Mesendoderm (in vitro differentiated cells): Measurements from ENCODE around the gene DDIT4.
"Not testable (repeated sequence)": the region's sequence is repeated elsewhere in the genome, so short reads cannot be mapped to it uniquely, and the experiment has no call there.

ENCODE experiments used
- DNase-seq: peaks from one replicate; pipeline ENCODE4 v3.0.0; 2013
- H2AK5ac ChIP-seq: 2 replicates; pipeline ENCODE4 v1.6.1; 2013; ENCODE audit warnings: low read length, inconsistent platforms
- H2BK120ac ChIP-seq: 2 replicates; pipeline ENCODE4 v1.6.1; 2013; ENCODE audit warnings: low read depth, mild to moderate bottlenecking, low read length, moderate library complexity, mixed read lengths
- H2BK15ac ChIP-seq: replicated peaks from 2 replicates; pipeline ENCODE4 v1.6.1; 2013; ENCODE audit warnings: low read depth, mild to moderate bottlenecking, moderate library complexity
- H2BK5ac ChIP-seq: 2 replicates; pipeline ENCODE4 v1.6.1; 2013; ENCODE audit warnings: low read length, inconsistent platforms
- H3K18ac ChIP-seq: 2 replicates; pipeline ENCODE4 v1.6.1; 2013; ENCODE audit warnings: mild to moderate bottlenecking, low read length, mixed read lengths
- H3K23ac ChIP-seq: one replicate; pipeline ENCODE4 v1.6.1; 2013; ENCODE audit warnings: low read length
- H3K27ac ChIP-seq: 2 replicates; pipeline ENCODE4 v1.5.1; 2013; ENCODE audit warnings: low read depth, mild to moderate bottlenecking, inconsistent platforms, low read length, moderate library complexity
- H3K27me3 ChIP-seq: 2 replicates; pipeline ENCODE4 v1.6.1; 2013; ENCODE audit warnings: low read length, control low read depth, mild to moderate bottlenecking, inconsistent platforms; ENCODE audit not compliant: insufficient read depth, poor library complexity
- H3K36me3 ChIP-seq: 2 replicates; pipeline ENCODE4 v1.6.1; 2013; ENCODE audit warnings: low read length, inconsistent platforms; ENCODE audit not compliant: control insufficient read depth, insufficient read depth
- H3K4ac ChIP-seq: one replicate; pipeline ENCODE4 v1.6.1; 2013; ENCODE audit warnings: low read depth, mild to moderate bottlenecking, low read length, moderate library complexity
- H3K4me1 ChIP-seq: 2 replicates; pipeline ENCODE4 v1.6.1; 2013; ENCODE audit warnings: low read depth, low read length, inconsistent platforms; ENCODE audit not compliant: control insufficient read depth
- H3K4me2 ChIP-seq: 2 replicates; pipeline ENCODE4 v1.6.1; 2013; ENCODE audit warnings: low read length
- H3K4me3 ChIP-seq: 2 replicates; pipeline ENCODE4 v1.5.1; 2013; ENCODE audit warnings: mild to moderate bottlenecking, low read length
- H3K56ac ChIP-seq: one replicate; pipeline ENCODE4 v1.6.1; 2013; ENCODE audit warnings: low read length
- H3K79me1 ChIP-seq: 2 replicates; pipeline ENCODE4 v1.6.1; 2013; ENCODE audit warnings: low read length, inconsistent platforms
- H3K79me2 ChIP-seq: 2 replicates; pipeline ENCODE4 v1.6.1; 2013; ENCODE audit warnings: mild to moderate bottlenecking, low read length; ENCODE audit not compliant: control insufficient read depth, insufficient read depth
- H3K9ac ChIP-seq: 2 replicates; pipeline ENCODE4 v1.6.1; 2013; ENCODE audit warnings: low read length, inconsistent platforms
- H4K5ac ChIP-seq: one replicate; pipeline ENCODE4 v1.6.1; 2013; ENCODE audit warnings: low read length
- H4K8ac ChIP-seq: one replicate; pipeline ENCODE4 v1.6.1; 2013; ENCODE audit warnings: low read depth, mild to moderate bottlenecking, control low read depth, low read length, moderate library complexity
- WGBS: extraction: QIAGEN DNeasy Blood & Tissue Kit; methylation state at CpG from one replicate; pipeline ENCODE4 v1.1.7; 2013; ENCODE audit warnings: low lambda C conversion rate, missing lambda C conversion rate; ENCODE audit not compliant: insufficient coverage; ENCODE audit errors: extremely low coverage; 5-methylcytosine and 5-hydroxymethylcytosine counted together

The DDIT4 gene

DNA sequence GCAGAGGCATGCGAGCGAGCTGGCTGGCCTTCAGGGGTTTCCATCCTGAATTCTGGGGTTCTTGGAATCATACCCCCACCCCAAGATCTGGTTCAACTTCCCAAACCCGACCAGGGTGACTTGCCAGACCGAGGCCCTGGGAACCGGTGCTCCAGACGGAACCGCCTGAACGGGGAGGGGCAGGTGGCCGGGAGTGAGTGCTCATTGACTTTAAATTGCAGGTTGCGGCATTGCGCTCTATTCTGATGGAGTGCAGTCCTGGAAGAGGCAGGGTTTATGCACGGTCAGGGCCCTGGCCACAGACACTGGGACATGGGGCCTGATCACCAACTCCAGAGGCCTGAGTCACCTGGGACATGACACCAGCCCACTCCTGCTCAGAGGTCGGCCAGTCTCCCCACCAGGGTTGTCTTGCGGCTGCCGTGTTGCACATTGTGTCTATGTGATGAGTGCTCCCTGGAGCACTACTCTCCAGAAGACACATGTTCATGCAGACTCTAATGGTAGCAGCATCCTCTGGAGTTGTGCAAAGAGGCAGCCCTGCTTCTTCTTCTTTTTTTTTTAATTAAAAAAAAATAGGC lies 5.8 kb upstream of the DDIT4 start:
- Histone ChIP-seq H3K79me1 (no peaks in the 10 kb centered on the region), H3K23ac (no peak overlapping the region), H3K56ac (peak overlapping the region; percentile 44), H3K36me3 (no peaks in the 10 kb centered on the region), H3K4me2 (no peak overlapping the region), H2BK15ac (no peak overlapping the region), H3K27me3 (no peaks in the 10 kb centered on the region), H3K4me1 (peaks cover 4% of the 10 kb centered on the region), H2BK5ac (no peak overlapping the region), H3K4ac (no peak overlapping the region), H2AK5ac (no peak overlapping the region), H4K8ac (no peak overlapping the region), H2BK120ac (no peak overlapping the region), H3K27ac (peak overlapping the region; percentile 26), H4K5ac (no peak overlapping the region), H3K79me2 (no peaks in the 10 kb centered on the region), H3K18ac (peak overlapping the region; percentile 52), H3K9ac (no peak overlapping the region), H3K4me3 (no peak overlapping the region)
- no peak for DNase-seq
- WGBS, result no CpG with 5 or more reads among the region's 15 CpGs

- not testable (repeated sequence) for H2BK120ac ChIP-seq, H3K27me3 ChIP-seq, H3K79me1 ChIP-seq, H3K56ac ChIP-seq, H3K4me2 ChIP-seq, H4K5ac ChIP-seq, H3K36me3 ChIP-seq, H3K4me1 ChIP-seq, H3K27ac ChIP-seq, H3K4ac ChIP-seq, H3K18ac ChIP-seq, DNase-seq, H4K8ac ChIP-seq, H2BK15ac ChIP-seq, H3K4me3 ChIP-seq, H3K23ac ChIP-seq, H2AK5ac ChIP-seq, H3K79me2 ChIP-seq, H3K9ac ChIP-seq, H2BK5ac ChIP-seq
- no CpG with 5 or more reads among the region's 5 CpGs for WGBS
Observed at GRCh38 chr10:72268475-72269200, 5.1 kb upstream of the DDIT4 start.

GRCh38 chr10:72270607-72271281 lies 3.0 kb upstream of the DDIT4 start:
- Histone ChIP-seq H3K27me3 (no peaks in the 10 kb centered on the region), H3K4me2 (no peak overlapping the region), H3K36me3 (no peaks in the 10 kb centered on the region), H3K79me1 (peaks cover 5% of the 10 kb centered on the region), H2BK5ac (no peak overlapping the region), H3K18ac (peak overlapping the region; percentile 51), H2AK5ac (peak overlapping the region; percentile 66), H3K4me3 (no peak overlapping the region), H2BK15ac (peak overlapping the region; percentile 76), H2BK120ac (no peak overlapping the region), H3K56ac (no peak overlapping the region), H4K5ac (no peak overlapping the region), H3K4ac (no peak overlapping the region), H3K23ac (no peak overlapping the region), H3K79me2 (peaks cover 10% of the 10 kb centered on the region), H3K4me1 (peaks cover 4% of the 10 kb centered on the region), H3K9ac (no peak overlapping the region), H4K8ac (no peak overlapping the region), H3K27ac (no peak overlapping the region)
- no CpG with 5 or more reads among the region's 5 CpGs for WGBS
- DNase-seq, result no peak

DNA sequence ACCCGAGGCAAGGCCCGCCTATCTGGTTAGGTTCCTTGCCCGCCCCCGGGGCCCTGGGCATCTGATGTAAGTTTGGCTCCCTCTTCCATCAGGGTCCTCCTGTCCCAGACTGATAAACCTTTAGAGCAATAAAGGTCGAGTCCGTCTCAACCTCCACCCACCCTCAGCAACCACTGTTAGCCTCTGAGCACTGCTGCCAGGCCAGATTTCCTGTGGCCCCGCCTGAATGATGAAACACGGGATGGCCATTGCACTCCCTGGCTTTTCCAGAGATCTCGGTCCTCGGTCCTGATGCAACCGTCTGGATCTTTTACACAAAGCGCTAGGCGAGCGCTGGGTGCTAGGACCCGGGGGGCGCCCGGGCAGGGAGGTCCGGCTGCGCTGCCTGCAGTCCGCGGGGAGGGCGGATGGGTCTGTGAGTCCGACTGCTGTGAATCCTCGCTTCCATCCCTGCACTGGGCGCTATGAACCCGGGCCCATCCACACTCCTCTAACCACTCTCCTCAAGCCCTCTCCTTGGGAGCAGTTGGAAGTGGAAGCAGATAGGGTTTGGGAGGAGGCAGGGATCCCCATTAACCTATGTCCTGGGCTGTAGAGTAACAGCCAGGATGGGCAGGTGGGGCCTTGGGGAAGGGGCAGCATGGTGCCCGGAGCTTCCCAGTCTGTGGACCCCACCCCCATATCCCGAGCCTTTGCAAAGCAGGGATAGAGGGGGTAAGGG lies 875 bp upstream of the DDIT4 start:
- no CpG with 5 or more reads among the region's 28 CpGs for WGBS
- Histone ChIP-seq H3K56ac (peak overlapping the region; percentile 87), H3K27ac (peak overlapping the region; percentile 90), H2AK5ac (no peak overlapping the region), H3K4ac (peak overlapping the region; percentile 66), H3K4me3 (peak overlapping the region; percentile 27), H2BK15ac (no peak overlapping the region), H3K4me1 (peaks cover 1% of the 10 kb centered on the region), H3K27me3 (no peaks in the 10 kb centered on the region), H4K5ac (no peak overlapping the region), H2BK120ac (peak overlapping the region; percentile 30), H3K9ac (peak overlapping the region; percentile 74), H3K36me3 (no peaks in the 10 kb centered on the region), H3K79me1 (peaks cover 5% of the 10 kb centered on the region), H3K23ac (peak overlapping the region; percentile 72), H3K79me2 (peaks cover 10% of the 10 kb centered on the region), H2BK5ac (peak overlapping the region; percentile 69), H3K18ac (peak overlapping the region; percentile 8), H4K8ac (no peak overlapping the region), H3K4me2 (peak overlapping the region; percentile 67)
- DNase-seq, result peak; percentile 99

DNA sequence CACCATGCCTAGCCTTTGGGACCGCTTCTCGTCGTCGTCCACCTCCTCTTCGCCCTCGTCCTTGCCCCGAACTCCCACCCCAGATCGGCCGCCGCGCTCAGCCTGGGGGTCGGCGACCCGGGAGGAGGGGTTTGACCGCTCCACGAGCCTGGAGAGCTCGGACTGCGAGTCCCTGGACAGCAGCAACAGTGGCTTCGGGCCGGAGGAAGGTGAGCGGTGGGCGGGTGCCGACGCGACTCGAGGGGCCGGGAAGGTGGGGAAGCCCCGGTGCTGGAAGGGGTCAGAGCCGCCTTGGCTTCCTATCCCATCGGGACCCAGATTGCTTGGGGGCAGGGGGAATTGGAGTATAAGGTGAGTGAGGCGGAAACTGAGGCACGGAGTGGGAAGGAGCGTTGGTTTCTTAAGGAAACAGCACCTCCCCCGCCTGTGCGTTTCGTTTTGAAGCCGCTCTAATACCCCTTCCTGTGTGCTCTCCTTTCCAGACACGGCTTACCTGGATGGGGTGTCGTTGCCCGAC lies 547 bp downstream of the DDIT4 start:
- peak overlapping the region; percentile 95 for H3K9ac ChIP-seq
- H3K56ac ChIP-seq, result peak overlapping the region; percentile 93
- no peak overlapping the region for H2BK120ac ChIP-seq
- peaks cover 10% of the 10 kb centered on the region for H3K79me2 ChIP-seq
- DNase-seq, result no peak
- H2BK15ac ChIP-seq, result no peak overlapping the region
- H3K27ac ChIP-seq, result peak overlapping the region; percentile 10
- H3K79me1 ChIP-seq, result peaks cover 5% of the 10 kb centered on the region
- peak overlapping the region; percentile 81 for H3K4me3 ChIP-seq
- no peak overlapping the region for H2BK5ac ChIP-seq
- H3K27me3 ChIP-seq, result no peaks in the 10 kb centered on the region
- H2AK5ac ChIP-seq, result no peak overlapping the region
- WGBS, result no CpG with 5 or more reads among the region's 40 CpGs
- peaks cover 1% of the 10 kb centered on the region for H3K4me1 ChIP-seq
- no peak overlapping the region for H4K8ac ChIP-seq
- no peak overlapping the region for H3K18ac ChIP-seq
- peak overlapping the region; percentile 81 for H3K23ac ChIP-seq
- H3K4ac ChIP-seq, result no peak overlapping the region
- no peak overlapping the region for H4K5ac ChIP-seq
- H3K36me3 ChIP-seq, result no peaks in the 10 kb centered on the region
- H3K4me2 ChIP-seq, result peak overlapping the region; percentile 97
